H9 (cell line): ENCODE results near the gene FOXD2. TPM values are rescaled to one million over a fixed set of nuclear protein-coding genes. Genes with fewer than 3 reads are reported as not detected.

Experiments used
- DNase-seq: peaks from one replicate; pipeline ENCODE4 v3.0.0-alpha.2; 2017
- H2AFZ ChIP-seq: one replicate; pipeline ENCODE4 v1.6.1; 2013; ENCODE audit warnings: mild to moderate bottlenecking, low read length, control low read depth, moderate library complexity
- H2AK5ac ChIP-seq: 2 replicates; pipeline ENCODE4 v1.6.1; 2013; ENCODE audit warnings: low read length, control low read depth, mixed read lengths; ENCODE audit not compliant: insufficient read length
- H2BK120ac ChIP-seq: one replicate; pipeline ENCODE4 v1.6.1; 2013; ENCODE audit warnings: low read depth, mild to moderate bottlenecking, low read length, control low read depth, inconsistent platforms; ENCODE audit not compliant: poor library complexity, severe bottlenecking
- H2BK12ac ChIP-seq: 2 replicates; pipeline ENCODE4 v1.6.1; 2013; ENCODE audit warnings: low read length, control low read depth, mixed read lengths, low read depth; ENCODE audit not compliant: insufficient read length
- H2BK15ac ChIP-seq: 2 replicates; pipeline ENCODE4 v1.6.1; 2013; ENCODE audit warnings: low read depth, low read length, control low read depth
- H2BK20ac ChIP-seq: one replicate; pipeline ENCODE4 v1.6.1; 2013; ENCODE audit warnings: low read depth, mild to moderate bottlenecking, low read length, control low read depth, inconsistent platforms; ENCODE audit not compliant: poor library complexity, severe bottlenecking
- H2BK5ac ChIP-seq: 2 replicates; pipeline ENCODE4 v1.6.1; 2013; ENCODE audit warnings: low read length, control low read depth, mixed read lengths; ENCODE audit not compliant: insufficient read length
- H3K14ac ChIP-seq: 2 replicates; pipeline ENCODE4 v1.6.1; 2013; ENCODE audit warnings: low read length, control low read depth; ENCODE audit not compliant: insufficient read depth
- H3K18ac ChIP-seq: 2 replicates; pipeline ENCODE4 v1.6.1; 2013; ENCODE audit warnings: low read depth, mild to moderate bottlenecking, mixed read lengths, low read length, control low read depth; ENCODE audit not compliant: insufficient read length
- H3K23ac ChIP-seq: 2 replicates; pipeline ENCODE4 v1.6.1; 2013; ENCODE audit warnings: low read length, control low read depth, mixed read lengths, low read depth; ENCODE audit not compliant: insufficient read length
- H3K23me2 ChIP-seq: 2 replicates; pipeline ENCODE4 v1.6.1; 2013; ENCODE audit warnings: low read depth, mild to moderate bottlenecking, mixed read lengths, low read length, control low read depth; ENCODE audit not compliant: insufficient read length, poor library complexity, severe bottlenecking
- H3K27ac ChIP-seq: 2 replicates; pipeline ENCODE4 v1.5.1; 2013; ENCODE audit warnings: low read length, control low read depth, mixed read lengths, low read depth; ENCODE audit not compliant: insufficient read length
- H3K27me3 ChIP-seq: 2 replicates; pipeline ENCODE4 v1.6.1; 2013; ENCODE audit warnings: low read length, control low read depth, inconsistent platforms; ENCODE audit not compliant: insufficient read depth
- H3K4ac ChIP-seq: 2 replicates; pipeline ENCODE4 v1.6.1; 2013; ENCODE audit warnings: low read depth, mild to moderate bottlenecking, control low read depth, inconsistent platforms, low read length, moderate library complexity
- H3K4me1 ChIP-seq: 2 replicates; pipeline ENCODE4 v1.6.1; 2013; ENCODE audit warnings: low read length, control low read depth, inconsistent platforms; ENCODE audit not compliant: insufficient read depth
- H3K4me2 ChIP-seq: 2 replicates; pipeline ENCODE4 v1.6.1; 2013; ENCODE audit warnings: low read length, control low read depth, mixed read lengths; ENCODE audit not compliant: insufficient read length, insufficient read depth
- H3K56ac ChIP-seq: 2 replicates; pipeline ENCODE4 v1.6.1; 2013; ENCODE audit warnings: low read depth, mild to moderate bottlenecking, mixed read lengths, low read length, control low read depth; ENCODE audit not compliant: insufficient read length
- H3K79me1 ChIP-seq: 2 replicates; pipeline ENCODE4 v1.6.1; 2013; ENCODE audit warnings: low read depth, mild to moderate bottlenecking, moderate library complexity, low read length, control low read depth, inconsistent platforms; ENCODE audit not compliant: insufficient read depth, poor library complexity, severe bottlenecking
- H3K79me2 ChIP-seq: 2 replicates; pipeline ENCODE4 v1.6.1; 2013; ENCODE audit warnings: low read length, control low read depth, inconsistent platforms; ENCODE audit not compliant: insufficient read depth
- H3K9ac ChIP-seq: 2 replicates; pipeline ENCODE4 v1.6.1; 2013; ENCODE audit warnings: low read length, control low read depth, mixed read lengths; ENCODE audit not compliant: insufficient read length; ENCODE audit errors: extremely low read depth
- H3K9me3 ChIP-seq: one replicate; pipeline ENCODE4 v1.6.1; 2013; ENCODE audit warnings: low read depth, low read length, inconsistent platforms; ENCODE audit not compliant: control insufficient read depth
- H3T11ph ChIP-seq: one replicate; pipeline ENCODE4 v1.6.1; 2013; ENCODE audit warnings: mild to moderate bottlenecking, low read length, control low read depth, inconsistent platforms
- H4K20me1 ChIP-seq: one replicate; pipeline ENCODE4 v1.6.1; 2013; ENCODE audit not compliant: control insufficient read depth, insufficient read length, insufficient read depth
- H4K5ac ChIP-seq: 2 replicates; pipeline ENCODE4 v1.6.1; 2013; ENCODE audit warnings: low read depth, mild to moderate bottlenecking, mixed read lengths, low read length, control low read depth; ENCODE audit not compliant: insufficient read length
- H4K8ac ChIP-seq: replicated peaks from 2 replicates; pipeline ENCODE4 v1.6.1; 2013; ENCODE audit warnings: low read length, control low read depth, mixed read lengths, low read depth; ENCODE audit not compliant: insufficient read length
- H4K91ac ChIP-seq: 2 replicates; pipeline ENCODE4 v1.6.1; 2013; ENCODE audit warnings: low read depth, mild to moderate bottlenecking, moderate library complexity, mixed read lengths, low read length, control low read depth; ENCODE audit not compliant: insufficient read length
- H3K27ac Mint-ChIP-seq, 3 experiments: 2 replicates in 2 of 3; 3 replicates in 1 of 3; pipeline ENCODE4 v1.8.0; 2020 to 2021; ENCODE audit warnings: mixed read lengths in 3 of 3, mild to moderate bottlenecking in 1 of 3, moderate library complexity in 1 of 3
- H3K27me3 Mint-ChIP-seq: 2 replicates; pipeline ENCODE4 v1.8.0; 2021; ENCODE audit warnings: low read depth, mild to moderate bottlenecking, moderate library complexity, mixed read lengths
- H3K36me3 Mint-ChIP-seq, 3 experiments: 2 replicates in 2 of 3; 3 replicates in 1 of 3; pipeline ENCODE4 v1.8.0; 2020 to 2021; ENCODE audit warnings: low read depth in 3 of 3, mixed read lengths in 3 of 3; ENCODE audit not compliant: insufficient read depth in 1 of 3
- H3K4me1 Mint-ChIP-seq, 2 experiments: 2 replicates each; pipeline ENCODE4 v1.8.0; 2020; ENCODE audit warnings: mixed read lengths in 2 of 2
- H3K4me3 Mint-ChIP-seq, 2 experiments: 2 replicates in 1 of 2; 3 replicates in 1 of 2; pipeline ENCODE4 v1.8.0; 2020 to 2021; ENCODE audit warnings: mild to moderate bottlenecking in 2 of 2, mixed read lengths in 2 of 2, moderate library complexity in 1 of 2
- H3K9me3 Mint-ChIP-seq, 2 experiments: 2 replicates in 1 of 2; 3 replicates in 1 of 2; pipeline ENCODE4 v1.8.0; 2020; ENCODE audit warnings: mild to moderate bottlenecking in 2 of 2, mixed read lengths in 2 of 2, moderate library complexity in 1 of 2
- WGBS: extraction: QIAGEN DNeasy Blood & Tissue Kit; methylation state at CpG from one replicate; pipeline ENCODE4 v1.1.7; 2013; ENCODE audit warnings: missing lambda C conversion rate, low lambda C conversion rate, mixed read lengths; ENCODE audit not compliant: insufficient read length; ENCODE audit errors: extremely low coverage; 5-methylcytosine and 5-hydroxymethylcytosine counted together
- total RNA-seq: library from RNA; stranded (reverse); gene quantifications from 2 replicates; pipeline ENCODE4 v1.2.1, GENCODE V29; 2021
- TF ChIP-seq, protein P1 (sequence below): fragments of 200-600 bp; sonication (generic); conservative IDR thresholded peaks from 3 replicates; pipeline ENCODE4 v1.8.0; 2021; ENCODE audit warnings: antibody characterized with exemption, mild to moderate bottlenecking

The FOXD2 gene
- total RNA-seq, 1 experiment from 2014 or later: not detected

DNA sequence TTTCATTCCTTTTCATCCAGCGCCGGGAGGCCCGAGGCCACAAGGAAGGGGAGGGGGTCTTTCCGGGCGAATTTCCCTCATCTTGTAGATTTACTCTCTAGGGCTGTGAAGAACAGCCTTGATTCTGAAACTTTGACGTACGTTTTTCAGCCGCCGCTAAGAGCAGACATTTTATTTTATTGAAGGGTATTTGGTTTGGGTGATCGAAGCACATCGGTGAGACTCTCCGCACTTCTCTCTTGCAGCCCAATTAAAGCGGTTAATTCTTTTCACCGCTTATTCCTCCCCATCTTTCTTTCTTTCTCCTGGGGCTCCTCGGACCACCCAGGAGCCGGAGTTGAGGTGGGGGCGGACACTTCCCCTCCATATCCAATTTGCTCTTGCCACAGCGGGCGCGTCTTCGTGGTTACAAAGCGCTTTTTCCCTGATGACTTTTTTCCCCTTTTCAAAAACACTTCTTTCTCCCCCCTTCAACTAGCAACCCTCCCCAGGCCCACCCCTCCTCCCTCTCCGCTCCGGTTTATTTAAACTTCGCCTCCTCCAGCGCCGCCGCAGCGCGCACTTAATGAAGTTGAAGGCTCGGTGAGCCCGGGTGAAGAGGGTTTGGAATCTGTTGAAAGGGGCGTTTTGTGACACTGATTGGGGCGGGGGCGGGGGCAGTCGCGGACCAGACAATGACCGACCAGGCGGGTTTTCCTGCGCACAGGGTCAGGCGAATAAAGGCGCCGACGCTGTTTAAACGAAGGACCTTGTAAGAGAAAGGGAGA, 5.9 kb downstream of the FOXD2 start:
- Histone ChIP-seq H4K8ac (no peak overlapping the region), H3K27ac (no peak overlapping the region), H3T11ph (no peak overlapping the region), H2BK5ac (no peak overlapping the region), H4K5ac (no peak overlapping the region), H3K79me1 (no peaks in the 10 kb centered on the region), H3K56ac (no peak overlapping the region), H3K4me2 (peak overlapping the region; percentile 71), H2BK20ac (no peak overlapping the region), H3K23me2 (peaks cover 11% of the 10 kb centered on the region), H3K9me3 (no peaks in the 10 kb centered on the region), H3K4ac (no peak overlapping the region), H4K20me1 (no peaks in the 10 kb centered on the region), H2AFZ (no peak overlapping the region), H3K23ac (no peak overlapping the region), H3K9ac (no peak overlapping the region), H2BK120ac (no peak overlapping the region), H2AK5ac (no peak overlapping the region), H2BK15ac (no peak overlapping the region), H2BK12ac (no peak overlapping the region), H3K18ac (no peak overlapping the region), H4K91ac (no peak overlapping the region), H3K14ac (no peak overlapping the region), H3K79me2 (no peaks in the 10 kb centered on the region), H3K4me1 (peaks cover 6% of the 10 kb centered on the region; the same call in 1 of the 2 replicates), H3K27me3 (peaks cover 96% of the 10 kb centered on the region)
- Mint-ChIP-seq H3K27me3 (peaks cover 4% of the 10 kb centered on the region; the same call in 1 of the 2 replicates), H3K27ac (no peak overlapping the region), H3K4me3 (peak overlapping the region; percentile 28 to 72; a peak in 4 of 5 replicates), H3K9me3 (peaks cover 0 to 10% of the 10 kb centered on the region in 2 experiments; a peak in 2 of 5 replicates), H3K4me1 (peaks cover 27 to 35% of the 10 kb centered on the region in 2 experiments), H3K36me3 (no peaks in the 10 kb centered on the region; a peak in 1 of 7 replicates)
- no CpG with 5 or more reads among the region's 45 CpGs for WGBS
- DNase-seq: peak; percentile 68
- TF ChIP-seq, protein P1, sequence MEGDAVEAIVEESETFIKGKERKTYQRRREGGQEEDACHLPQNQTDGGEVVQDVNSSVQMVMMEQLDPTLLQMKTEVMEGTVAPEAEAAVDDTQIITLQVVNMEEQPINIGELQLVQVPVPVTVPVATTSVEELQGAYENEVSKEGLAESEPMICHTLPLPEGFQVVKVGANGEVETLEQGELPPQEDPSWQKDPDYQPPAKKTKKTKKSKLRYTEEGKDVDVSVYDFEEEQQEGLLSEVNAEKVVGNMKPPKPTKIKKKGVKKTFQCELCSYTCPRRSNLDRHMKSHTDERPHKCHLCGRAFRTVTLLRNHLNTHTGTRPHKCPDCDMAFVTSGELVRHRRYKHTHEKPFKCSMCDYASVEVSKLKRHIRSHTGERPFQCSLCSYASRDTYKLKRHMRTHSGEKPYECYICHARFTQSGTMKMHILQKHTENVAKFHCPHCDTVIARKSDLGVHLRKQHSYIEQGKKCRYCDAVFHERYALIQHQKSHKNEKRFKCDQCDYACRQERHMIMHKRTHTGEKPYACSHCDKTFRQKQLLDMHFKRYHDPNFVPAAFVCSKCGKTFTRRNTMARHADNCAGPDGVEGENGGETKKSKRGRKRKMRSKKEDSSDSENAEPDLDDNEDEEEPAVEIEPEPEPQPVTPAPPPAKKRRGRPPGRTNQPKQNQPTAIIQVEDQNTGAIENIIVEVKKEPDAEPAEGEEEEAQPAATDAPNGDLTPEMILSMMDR: no peak
